D721Med (cell line): Measurements from ENCODE around the gene ERAP2.

ENCODE experiments used
- DNase-seq: peaks from one replicate; pipeline ENCODE4 v3.0.0; 2011; ENCODE audit warnings: low spot score; ENCODE audit not compliant: insufficient read length
- FAIRE-seq: peaks from 2 replicates; lab custom pipeline; 2011; peaks lifted over from hg19 to GRCh38; lab: Jason Lieb, UNC
- TF ChIP-seq, protein P1 (sequence below): IDR thresholded peaks from 2 replicates; pipeline ENCODE4 v1.5.1; 2012; ENCODE audit warnings: mild to moderate bottlenecking, control low read depth; ENCODE audit not compliant: insufficient read depth; ENCODE audit errors: missing control alignments

Gene ERAP2

DNA sequence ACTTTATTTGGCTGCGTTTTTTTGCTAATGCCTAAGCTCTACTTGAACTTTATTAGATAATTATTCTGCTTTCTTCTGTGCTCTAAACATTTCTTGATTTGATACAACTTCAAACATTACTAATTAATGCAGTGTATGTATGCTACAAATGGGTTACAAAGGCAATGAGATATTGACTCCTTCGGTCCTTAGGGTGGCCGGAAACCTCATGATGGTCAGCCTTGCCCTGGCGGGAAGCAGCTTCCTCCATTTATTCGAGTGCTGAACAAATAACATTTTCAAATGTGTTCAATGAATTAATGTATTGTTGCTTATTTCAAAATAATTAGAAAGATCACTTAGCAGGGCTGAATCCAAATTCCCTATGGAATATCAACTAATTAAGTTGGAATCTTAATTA, 55.7 kb downstream of the ERAP2 start:
- DNase-seq (no peak), FAIRE-seq (no peak)
- TF ChIP-seq, protein P1, sequence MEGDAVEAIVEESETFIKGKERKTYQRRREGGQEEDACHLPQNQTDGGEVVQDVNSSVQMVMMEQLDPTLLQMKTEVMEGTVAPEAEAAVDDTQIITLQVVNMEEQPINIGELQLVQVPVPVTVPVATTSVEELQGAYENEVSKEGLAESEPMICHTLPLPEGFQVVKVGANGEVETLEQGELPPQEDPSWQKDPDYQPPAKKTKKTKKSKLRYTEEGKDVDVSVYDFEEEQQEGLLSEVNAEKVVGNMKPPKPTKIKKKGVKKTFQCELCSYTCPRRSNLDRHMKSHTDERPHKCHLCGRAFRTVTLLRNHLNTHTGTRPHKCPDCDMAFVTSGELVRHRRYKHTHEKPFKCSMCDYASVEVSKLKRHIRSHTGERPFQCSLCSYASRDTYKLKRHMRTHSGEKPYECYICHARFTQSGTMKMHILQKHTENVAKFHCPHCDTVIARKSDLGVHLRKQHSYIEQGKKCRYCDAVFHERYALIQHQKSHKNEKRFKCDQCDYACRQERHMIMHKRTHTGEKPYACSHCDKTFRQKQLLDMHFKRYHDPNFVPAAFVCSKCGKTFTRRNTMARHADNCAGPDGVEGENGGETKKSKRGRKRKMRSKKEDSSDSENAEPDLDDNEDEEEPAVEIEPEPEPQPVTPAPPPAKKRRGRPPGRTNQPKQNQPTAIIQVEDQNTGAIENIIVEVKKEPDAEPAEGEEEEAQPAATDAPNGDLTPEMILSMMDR, result no peak

DNA sequence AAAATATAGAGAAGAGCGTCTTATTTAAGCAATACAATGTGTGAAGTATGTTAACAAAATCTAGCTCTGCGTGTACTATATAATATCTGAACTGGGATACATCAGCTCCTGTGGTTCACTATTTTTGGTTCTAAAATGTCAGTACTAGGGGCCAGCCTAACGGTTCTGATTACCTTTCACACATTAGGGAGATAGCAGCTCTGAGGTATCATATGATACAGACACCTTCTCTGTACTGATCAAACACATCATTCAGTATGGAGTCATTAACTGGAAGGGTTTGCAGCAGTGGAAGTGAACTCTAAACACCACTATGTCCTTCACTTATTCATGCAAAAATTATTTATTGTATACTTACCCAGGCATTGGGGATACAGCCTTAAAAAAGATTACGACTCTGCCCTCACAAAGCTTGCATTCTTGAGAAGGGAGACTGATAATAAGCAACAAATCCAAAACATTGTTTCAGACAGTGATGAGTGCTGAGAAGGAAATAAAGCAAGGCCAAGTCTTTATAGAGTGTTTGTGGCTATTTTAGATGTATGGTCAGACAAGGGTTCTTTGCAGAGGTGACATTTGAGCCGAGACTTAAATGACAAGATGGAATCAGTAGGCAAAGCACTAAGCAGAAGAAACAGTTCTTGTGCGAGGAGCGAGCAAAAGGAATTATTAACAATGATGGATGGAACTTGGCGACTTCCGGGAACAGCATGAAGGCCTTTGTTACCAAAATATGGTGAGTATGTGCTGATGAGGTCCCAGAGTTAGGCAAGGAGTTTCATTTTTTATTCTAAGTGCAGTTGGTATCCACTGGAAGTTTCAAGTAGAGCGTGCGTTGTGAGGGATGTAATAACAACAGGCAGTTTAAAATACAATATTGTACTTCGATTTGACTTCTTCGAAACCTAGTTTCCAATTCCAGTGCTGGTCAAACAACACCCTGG, 57.7 kb downstream of the ERAP2 start:
- DNase-seq, result no peak
- peak; percentile 44 for FAIRE-seq

DNA sequence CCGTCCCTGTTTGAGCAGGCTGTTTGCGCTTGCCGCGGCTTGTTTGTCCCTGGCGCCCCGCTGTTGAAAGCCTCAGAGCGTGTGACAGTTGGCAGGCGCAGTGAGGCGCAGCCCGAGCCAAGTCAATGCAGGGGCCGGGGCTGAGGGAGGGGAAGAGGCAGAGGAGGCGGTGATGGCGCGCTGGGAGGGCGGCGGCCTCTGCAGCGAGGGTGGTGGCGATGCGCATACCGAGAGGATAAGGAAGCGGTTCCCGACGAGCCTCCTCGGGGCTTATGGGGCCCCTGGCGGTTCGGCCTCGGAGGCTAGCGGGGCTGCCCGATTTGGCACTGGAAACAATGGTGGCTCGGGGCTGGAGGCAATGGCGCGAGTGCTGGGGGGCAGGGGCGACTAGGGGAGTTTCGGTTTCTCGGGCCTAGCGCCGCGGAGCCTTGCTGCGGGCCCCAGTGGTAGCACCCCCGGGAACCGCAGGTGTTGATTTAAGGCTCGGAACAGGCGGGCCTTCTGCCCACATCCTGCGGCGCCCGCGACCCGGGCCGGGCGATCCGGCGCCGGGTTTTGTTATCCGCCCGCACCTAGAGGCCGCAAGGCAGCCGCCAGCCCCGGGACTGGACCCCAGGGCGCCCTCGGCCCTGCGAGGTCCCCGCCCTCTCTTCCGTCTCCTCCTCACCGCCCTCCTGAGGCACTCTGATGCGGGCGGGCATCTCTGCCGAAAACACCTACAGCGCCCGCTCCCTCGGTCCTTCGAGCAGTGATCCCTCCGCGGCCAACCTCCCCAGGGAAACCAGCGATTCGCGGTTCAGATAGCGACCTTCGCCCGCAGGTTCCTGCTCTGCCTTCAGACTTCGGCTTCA, 58.6 kb downstream of the ERAP2 start:
- DNase-seq (no peak), FAIRE-seq (no peak)
- TF ChIP-seq, protein P1, result no peak

More for the DNA sequence above, 57.7 kb downstream of the ERAP2 start:
- TF ChIP-seq, protein P1, result no peak

DNA sequence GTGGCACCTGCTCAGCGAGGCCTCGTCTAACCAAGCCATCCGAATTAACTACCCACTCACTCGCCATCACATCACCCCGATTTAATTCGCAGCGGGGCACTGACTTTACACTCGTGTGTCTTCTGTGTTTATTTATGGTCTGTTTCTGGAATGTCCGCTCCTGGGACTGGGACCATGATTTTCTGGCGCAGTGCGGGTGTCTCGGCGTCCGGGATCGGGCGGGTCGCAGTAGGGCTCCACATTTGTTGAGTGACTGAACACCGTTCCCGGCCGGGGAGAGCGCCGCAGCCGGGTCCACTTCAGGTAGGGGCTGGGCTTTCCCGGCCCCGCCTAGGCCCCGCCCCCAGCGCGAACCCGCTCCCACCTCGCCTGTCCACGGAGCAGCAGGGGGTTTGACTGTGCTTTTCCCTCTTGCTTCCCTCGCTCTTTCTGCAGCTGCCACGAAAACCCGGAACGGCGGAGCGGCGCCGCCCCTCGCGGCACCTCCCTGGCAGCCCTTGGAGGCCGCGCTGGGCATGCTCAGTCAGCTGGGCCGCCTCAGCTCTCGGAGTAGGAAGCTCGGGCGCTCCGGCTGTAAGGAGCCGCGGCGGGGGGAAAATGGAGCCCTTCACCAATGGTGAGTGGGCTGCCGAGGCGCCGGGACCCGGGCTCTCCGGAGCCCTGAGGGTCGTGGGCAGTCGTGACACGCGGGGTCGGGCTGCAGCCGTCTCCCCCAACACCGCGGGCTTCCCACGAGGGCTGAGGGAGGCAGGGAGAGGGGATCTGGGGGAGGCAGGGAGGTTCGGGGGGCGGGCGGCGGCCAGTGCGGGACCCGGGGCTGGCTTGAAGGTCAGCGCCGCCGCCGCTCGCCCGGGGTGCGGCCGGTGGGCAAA, 59.5 kb downstream of the ERAP2 start, which contains the start of gene LNPEP:
LNPEP (plus strand) TSS at position 522 of the 872 bp plus-strand sequence; CDS start at position 598, 76 bp downstream.
- FAIRE-seq (no peak), DNase-seq (peak; percentile 25)
- TF ChIP-seq, protein P1, result no peak

DNA sequence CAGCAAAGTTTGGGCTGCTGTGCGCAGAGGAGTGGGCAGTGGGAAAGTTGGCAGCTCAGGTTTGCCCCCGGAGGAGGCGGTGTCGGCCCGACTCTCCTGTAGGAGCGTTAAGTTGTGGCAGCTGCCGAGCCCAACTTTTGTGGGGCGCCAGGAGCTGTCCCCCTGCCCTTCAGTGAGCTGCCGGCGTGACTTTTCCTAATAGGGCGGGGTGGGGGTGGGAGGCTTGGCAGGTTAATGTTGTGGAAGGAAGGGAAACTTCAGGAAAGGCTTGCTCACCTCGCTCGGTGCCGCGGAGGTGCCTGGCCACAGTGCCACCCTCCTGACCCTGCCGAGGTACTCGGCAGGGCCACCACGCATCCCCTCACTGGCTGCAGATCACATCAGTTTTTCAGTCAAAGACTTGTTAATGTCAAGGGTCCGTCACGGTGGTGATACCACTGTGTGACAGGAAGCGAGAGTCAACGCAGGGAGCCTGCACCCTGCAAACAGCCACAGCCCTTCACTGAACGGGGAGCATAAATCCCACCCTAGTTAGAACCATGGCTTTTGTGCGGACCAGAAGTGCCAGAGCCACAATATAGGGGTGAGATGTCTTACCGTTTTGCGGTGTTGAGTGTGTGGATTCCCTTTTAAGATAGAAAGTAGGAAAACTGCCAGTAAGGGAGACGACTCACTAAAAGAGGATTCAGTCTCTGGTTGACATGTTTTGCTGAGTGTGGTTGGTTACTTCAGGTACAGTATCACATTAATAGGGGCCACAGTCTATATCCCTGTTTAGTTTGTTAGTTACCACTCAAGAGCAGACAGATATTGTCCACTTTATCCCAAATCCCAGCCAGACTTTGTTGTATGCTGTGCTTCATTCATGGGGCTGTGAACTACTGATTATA, 60.4 kb downstream of the ERAP2 start:
- no peak for DNase-seq
- no peak for FAIRE-seq

More for the DNA sequence above, 60.4 kb downstream of the ERAP2 start:
- TF ChIP-seq, protein P1, result no peak
